GM18519 (cell line): Measurements from ENCODE around the gene IQCM.
"Not testable (repeated sequence)": the region's sequence is repeated elsewhere in the genome, so short reads cannot be mapped to it uniquely, and the experiment has no call there.

Experiments
- ATAC-seq: cut with Tn5 transposase; IDR thresholded peaks from one replicate; pipeline ENCODE4 v1.9.1; 2021; ENCODE audit warnings: mild to moderate bottlenecking, moderate library complexity; ENCODE audit not compliant: unreplicated experiment, low FRiP score

Gene IQCM

GRCh38 chr4:149595500-149595899, 220.1 kb downstream of the IQCM start:
- no peak for ATAC-seq

- ATAC-seq: no peak
These were observed 225.8 kb downstream of the IQCM start for GRCh38 chr4:149589826-149590225.

DNA sequence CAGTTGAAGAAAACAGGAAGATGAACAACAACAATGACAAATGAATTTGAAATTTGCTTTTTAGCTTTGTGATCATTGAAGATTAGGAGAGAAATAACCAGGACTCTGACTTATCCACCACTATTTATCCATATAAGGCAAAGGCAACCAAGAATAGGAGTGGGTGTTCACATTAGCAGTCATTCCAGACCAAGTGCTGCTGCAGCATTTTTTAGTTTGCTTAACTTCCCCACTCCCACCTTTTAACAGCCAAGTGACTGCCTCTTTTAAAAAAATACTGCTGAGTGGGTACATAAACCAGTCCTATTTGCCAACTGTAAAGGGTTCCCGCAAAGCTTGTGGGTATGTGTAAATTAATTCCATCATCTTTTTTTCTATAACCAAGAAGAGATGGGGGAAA, 230.9 kb downstream of the IQCM start:
- ATAC-seq: no peak

DNA sequence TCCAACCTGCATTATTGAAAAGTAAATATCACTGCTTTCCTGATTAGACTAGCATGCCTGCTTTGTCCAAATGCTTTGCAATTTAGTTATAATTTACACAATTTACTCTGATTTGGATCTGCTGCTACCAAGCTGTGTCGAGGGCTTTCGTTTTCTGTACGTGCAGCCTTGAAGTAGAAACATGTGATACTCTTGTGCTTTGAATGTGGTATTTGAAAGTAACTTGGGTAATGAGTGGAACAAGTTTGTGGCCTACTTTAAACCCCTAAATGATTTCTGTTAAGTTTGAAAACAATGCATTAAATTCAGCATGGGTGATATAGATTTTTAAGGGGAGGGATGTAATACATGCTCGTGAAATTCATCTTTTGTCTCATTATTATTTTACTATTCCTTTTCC, 240.7 kb downstream of the IQCM start:
- ATAC-seq: no peak

DNA sequence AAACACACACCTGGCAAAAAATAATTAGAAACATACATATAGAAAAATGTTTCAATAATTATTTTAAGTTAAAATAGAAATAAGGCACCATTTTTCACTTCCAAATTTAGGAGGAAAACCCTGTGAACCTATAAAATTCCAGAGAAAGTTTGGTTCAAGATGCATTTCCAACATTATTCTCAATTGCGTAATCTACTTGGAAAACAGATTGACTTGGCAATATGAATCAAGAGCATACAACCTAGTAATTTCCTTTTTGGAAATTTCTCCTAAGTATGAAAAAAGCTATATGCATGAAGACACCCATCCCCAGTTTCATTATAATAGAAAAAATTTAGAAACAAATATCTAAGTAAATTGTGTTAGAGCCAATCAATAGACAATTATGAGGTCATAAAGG, 242.9 kb downstream of the IQCM start:
- ATAC-seq: no peak

GRCh38 chr4:149555799-149556198, 259.8 kb downstream of the IQCM start:
- ATAC-seq: no peak

- ATAC-seq: no peak
These were observed 260.5 kb downstream of the IQCM start for GRCh38 chr4:149555146-149555545.

- no peak for ATAC-seq
These were observed 261.6 kb downstream of the IQCM start for GRCh38 chr4:149553959-149554520.

DNA sequence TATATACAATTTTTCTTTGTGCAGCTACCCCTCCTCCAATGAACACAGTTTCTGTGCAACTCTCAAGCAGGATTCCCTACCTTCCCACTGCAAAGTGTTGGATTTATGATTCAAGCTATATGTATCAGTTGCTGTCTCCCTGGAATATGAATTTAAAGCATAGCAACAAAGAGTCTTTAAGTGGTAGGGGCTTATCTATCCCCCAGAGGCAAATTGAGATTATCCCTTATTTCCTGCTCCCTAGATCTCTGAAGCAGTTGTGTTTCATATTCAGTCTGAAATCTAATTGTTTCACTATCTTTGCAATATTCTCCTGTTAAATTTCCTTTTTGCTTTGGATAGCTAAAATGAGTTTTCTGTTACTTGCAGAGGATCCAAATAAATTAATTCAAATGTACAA, 263.0 kb downstream of the IQCM start:
- ATAC-seq: no peak

DNA sequence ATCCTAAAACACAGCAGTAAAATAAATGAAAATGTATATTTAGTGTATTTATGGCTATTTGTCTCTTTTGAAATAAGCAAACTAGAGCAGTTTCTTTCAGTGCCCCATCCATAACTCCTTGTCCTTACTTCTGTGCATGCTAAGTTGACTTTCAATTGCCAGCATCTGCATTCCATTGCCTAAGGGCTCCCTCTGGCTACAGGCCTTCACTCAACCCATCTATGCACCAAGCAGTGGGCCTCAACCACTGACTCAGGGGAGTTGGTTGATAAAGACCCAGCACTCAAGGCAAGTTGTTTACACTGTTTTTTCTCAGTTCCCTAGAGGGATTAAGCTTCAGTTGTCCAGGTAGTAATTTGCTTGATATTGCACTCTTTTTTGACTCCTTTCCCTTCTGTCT, 265.7 kb downstream of the IQCM start:
- no peak for ATAC-seq

GRCh38 chr4:149534779-149535178, 280.9 kb downstream of the IQCM start:
- ATAC-seq: no peak

- ATAC-seq: no peak
These were observed 283.8 kb downstream of the IQCM start for GRCh38 chr4:149531861-149532260.

DNA sequence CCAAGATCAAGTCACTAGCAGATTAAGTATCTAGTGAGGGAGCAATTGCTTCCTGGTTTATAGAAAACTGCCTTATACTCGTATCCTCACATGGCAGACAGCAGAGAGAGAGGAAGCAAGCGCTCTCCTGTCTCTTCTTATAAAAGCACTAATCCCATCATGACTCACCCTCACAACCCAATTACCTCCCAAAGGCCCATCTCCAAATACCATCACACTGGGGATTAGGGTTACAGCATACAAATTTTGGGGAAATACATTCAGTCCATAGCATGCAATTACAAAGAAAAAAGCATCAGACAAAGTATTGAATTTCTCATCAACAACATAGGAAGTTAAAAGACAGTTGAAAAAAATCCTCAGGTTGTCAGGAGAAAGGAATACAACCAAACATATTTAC, 292.6 kb downstream of the IQCM start:
- ATAC-seq: no peak

DNA sequence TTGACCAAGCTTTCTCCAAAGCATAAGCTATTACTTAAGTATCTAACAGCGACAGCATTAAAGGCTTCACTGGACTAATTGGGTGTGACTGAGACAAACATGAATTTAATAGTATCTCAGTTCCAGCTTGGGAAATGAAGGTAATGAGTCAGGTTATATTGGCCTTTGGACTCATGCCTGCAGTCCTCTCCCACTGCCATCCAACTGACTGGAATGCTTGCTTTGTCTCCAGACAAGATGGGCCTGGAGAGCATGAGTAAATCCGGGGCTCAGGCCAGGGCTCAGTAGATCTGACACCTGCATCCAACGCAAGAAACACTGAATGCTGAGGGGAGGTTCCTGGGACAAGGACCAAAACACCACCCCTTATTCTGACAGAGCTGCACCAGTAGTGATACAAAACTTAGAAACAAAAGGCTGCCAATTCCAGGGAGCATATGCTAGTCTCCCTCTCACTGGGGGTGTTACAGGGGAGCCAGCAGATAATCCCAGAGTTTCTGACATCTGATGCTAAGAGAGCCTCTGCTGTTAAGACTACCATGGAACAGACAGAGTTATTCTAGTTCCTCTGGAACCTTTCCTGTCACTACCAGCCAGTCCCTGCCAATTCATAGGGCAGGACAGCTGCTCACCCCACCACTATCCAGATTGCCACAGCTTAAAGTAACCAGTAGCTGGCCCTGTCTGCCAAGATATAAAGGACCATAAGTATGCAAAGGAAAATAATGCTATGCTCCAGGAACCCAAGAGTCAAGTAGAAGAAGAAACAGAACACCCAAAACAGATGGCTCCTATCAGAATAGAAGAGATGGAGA, 293.8 kb downstream of the IQCM start:
- ATAC-seq: no peak

DNA sequence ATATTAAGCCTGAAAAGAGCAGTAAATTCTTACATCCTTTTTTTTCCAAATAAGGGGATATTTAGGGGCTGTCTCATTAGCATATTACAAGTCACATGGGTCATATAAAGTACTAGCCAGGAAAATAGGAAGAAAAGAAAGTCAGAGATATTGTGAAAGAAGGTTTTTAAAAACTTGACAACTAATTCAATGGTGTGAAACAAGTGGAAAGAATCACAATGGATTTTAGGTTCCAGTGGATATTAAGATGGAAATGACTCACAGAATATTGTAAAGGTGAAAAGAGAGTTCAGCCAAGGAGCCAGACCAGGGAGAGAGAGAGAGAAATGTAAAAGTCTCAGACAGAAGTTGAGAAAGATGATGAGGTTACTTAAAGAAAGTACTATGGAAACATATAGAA, 297.2 kb downstream of the IQCM start:
- ATAC-seq: no peak

DNA sequence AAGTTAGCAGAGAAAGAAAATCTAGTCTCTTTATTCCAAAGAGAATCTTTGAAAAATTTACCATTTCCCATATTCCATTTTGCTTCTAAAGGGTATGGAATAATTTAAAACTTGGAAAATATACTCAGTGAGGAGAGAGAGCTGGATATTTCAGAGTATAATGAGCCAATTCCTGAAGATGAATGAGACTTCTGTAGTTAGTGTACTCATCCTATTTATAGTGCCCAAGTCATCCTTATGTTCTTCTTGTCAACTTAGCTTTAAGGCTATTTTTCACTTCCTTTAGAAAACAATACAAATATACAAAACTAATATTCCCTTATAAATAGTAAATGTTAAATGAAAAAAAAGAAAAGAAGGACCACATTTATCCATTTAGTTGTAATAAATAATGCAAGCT, 302.6 kb downstream of the IQCM start:
- no peak for ATAC-seq

DNA sequence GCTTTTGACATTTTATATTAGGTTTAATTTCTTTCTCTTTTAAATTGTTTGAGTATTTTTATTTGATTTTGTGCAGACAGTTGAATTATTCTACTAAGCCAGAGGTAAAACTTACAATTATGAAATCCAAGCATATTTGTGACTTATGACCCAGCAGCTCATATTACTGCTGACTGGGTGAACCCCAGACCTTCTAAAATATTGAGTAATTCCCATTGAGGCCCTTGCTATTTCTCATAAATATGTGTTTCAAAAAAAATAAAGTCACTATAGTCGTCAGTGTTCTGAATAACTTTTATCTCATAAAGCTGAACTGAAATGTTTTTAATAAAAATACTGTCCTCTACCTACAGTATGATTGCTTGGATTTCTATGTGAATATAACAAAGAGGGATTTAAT, 303.1 kb downstream of the IQCM start:
- no peak for ATAC-seq

GRCh38 chr4:149511558-149512298, 303.9 kb downstream of the IQCM start:
- ATAC-seq: no peak

GRCh38 chr4:149507309-149507708, 308.3 kb downstream of the IQCM start:
- not testable (repeated sequence) for ATAC-seq

GRCh38 chr4:149500806-149501205, 314.8 kb downstream of the IQCM start:
- ATAC-seq: no peak

DNA sequence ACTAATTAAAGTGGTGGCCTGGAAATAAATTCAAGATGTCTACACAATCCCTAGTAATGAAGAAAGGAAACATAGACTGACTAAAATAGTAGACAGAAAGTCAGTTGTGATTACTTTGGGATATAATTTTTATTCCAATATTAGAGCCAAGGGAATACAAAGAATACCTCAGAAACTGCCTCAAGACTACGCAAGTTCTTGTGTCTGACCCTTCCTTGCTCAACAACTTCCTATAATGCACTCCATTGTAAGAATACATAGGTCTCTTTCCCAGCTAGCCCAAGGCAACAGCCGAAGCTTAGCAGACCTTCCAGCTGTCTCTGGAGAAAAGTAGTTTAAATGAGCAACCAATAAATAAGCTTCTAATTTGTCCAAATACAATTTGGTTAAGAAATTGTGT, 315.9 kb downstream of the IQCM start:
- no peak for ATAC-seq

DNA sequence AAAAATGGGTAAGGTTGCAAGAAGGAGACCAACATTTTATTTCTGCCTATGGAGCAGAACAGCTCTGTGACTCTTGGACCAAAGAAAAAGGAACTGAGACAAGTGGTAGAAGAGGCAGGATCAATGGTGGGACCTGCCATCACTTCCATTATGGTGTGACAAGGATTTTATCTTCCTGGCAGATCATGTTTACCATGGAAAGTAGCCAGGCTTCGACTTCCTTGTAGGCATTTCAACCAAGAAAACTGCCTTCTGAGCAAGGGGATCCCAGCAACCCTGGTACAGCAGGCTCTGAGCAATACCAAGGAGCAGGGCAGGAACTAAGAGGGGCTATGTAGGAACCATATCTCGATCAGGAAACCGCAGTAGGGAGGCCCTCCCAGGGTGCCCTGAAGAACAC, 317.4 kb downstream of the IQCM start:
- ATAC-seq: no peak
